ENCODE measurements around the gene CCNL2. TPM values are rescaled to one million over a fixed set of nuclear protein-coding genes. Genes with fewer than 3 reads are reported as not detected.

Gene CCNL2
- total RNA-seq, 1 experiment from 2014 or later: 206 TPM

DNA sequence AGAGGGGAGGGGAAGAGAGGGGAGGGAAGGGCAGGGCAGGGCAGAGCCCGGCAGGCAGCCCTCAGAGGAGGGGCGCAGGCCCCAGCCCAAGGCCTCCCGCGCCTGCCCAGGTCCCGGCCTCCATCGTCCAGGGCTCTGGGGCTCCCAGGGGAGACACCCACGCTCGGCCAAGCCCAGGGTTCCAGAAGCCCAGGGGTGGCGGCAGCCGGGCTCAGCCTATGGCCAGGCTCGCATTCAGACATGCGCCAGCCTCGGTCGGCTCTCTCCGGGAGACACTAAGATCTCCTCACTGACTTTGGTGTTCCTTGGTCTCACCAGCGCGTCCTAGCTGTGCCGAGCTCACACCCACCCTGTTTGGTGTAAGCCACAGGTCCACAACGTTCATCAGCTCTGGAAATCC is 29.0 kb upstream of the CCNL2 start:
- Histone ChIP-seq H3K27ac (ENCODE audit: low read depth, low read length, poor library complexity, severe bottlenecking) (no peak overlapping the region), H3K27me3 (replicated peaks; ENCODE audit: insufficient read depth, low read depth, low read length, poor library complexity) (no peaks in the 10 kb centered on the region), H3K9me3 (ENCODE audit: low read depth, low read length, poor library complexity, severe bottlenecking) (no peaks in the 10 kb centered on the region), H3K4me3 (ENCODE audit: low read depth, low read length, poor library complexity, severe bottlenecking) (no peak overlapping the region), H3K36me3 (ENCODE audit: insufficient read depth, low read length, poor library complexity, severe bottlenecking) (no peaks in the 10 kb centered on the region), H3K4me1 (ENCODE audit: insufficient read depth, low read length, poor library complexity, severe bottlenecking) (no peaks in the 10 kb centered on the region)
- intact Hi-C loops (cut with micrococcal nuclease; ENCODE audit: unreplicated experiment): no loop called here
- no peak for DNase-seq (ENCODE audit: low spot score)
- POLR2A ChIA-PET (ENCODE audit: low non-redundant PET): interaction anchor here (0.6 kb wide), 1 partner anchor 481 kb away, joined by 5 read pairs; no protein-coding TSS in a partner anchor
- TF ChIP-seq CTCF (conservative IDR thresholded peaks at IDR 0.05; ENCODE audit: low read depth, low read length) (no peak), EZH2 (IDR thresholded peaks at IDR 0.05; ENCODE audit: borderline replicate concordance, low read depth, low read length, poor library complexity, severe bottlenecking) (no peak)
- CTCF ChIA-PET: no interaction called here
- BruUV-seq (replicated peaks): no TSS peak

DNA sequence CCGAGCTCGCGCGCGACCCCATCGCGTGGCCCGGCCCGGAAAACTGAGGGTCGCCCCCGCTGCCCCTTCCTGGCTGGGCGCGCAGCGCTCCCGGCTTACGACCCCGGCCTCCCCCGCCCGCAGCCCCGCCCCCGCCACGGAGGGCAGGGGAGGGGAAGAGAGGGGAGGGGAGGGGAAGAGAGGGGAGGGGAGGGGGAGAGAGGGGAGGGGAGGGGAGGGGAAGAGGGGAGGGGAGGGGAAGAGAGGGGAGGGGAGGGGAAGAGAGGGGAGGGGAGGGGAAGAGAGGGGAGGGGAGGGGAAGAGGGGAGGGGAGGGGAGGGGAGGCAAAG is 28.6 kb upstream of the CCNL2 start:
- CTCF ChIA-PET: no interaction called here
- no TSS peak for BruUV-seq (replicated peaks)
- Histone ChIP-seq H3K4me3 (ENCODE audit: low read depth, low read length, poor library complexity, severe bottlenecking) (peak overlapping the region; percentile 50), H3K4me1 (ENCODE audit: insufficient read depth, low read length, poor library complexity, severe bottlenecking) (no peaks in the 10 kb centered on the region), H3K36me3 (ENCODE audit: insufficient read depth, low read length, poor library complexity, severe bottlenecking) (no peaks in the 10 kb centered on the region), H3K27me3 (replicated peaks; ENCODE audit: insufficient read depth, low read depth, low read length, poor library complexity) (no peaks in the 10 kb centered on the region), H3K9me3 (ENCODE audit: low read depth, low read length, poor library complexity, severe bottlenecking) (no peaks in the 10 kb centered on the region), H3K27ac (ENCODE audit: low read depth, low read length, poor library complexity, severe bottlenecking) (no peak overlapping the region)
- no peak for DNase-seq (ENCODE audit: low spot score)
- TF ChIP-seq EZH2 (IDR thresholded peaks at IDR 0.05; ENCODE audit: borderline replicate concordance, low read depth, low read length, poor library complexity, severe bottlenecking) (no peak), CTCF (conservative IDR thresholded peaks at IDR 0.05; ENCODE audit: low read depth, low read length) (no peak)
- POLR2A ChIA-PET (ENCODE audit: low non-redundant PET): interaction anchor here (0.6 kb wide), 1 partner anchor 481 kb away, joined by 5 read pairs; no protein-coding TSS in a partner anchor
- intact Hi-C loops (cut with micrococcal nuclease; ENCODE audit: unreplicated experiment): no loop called here

DNA sequence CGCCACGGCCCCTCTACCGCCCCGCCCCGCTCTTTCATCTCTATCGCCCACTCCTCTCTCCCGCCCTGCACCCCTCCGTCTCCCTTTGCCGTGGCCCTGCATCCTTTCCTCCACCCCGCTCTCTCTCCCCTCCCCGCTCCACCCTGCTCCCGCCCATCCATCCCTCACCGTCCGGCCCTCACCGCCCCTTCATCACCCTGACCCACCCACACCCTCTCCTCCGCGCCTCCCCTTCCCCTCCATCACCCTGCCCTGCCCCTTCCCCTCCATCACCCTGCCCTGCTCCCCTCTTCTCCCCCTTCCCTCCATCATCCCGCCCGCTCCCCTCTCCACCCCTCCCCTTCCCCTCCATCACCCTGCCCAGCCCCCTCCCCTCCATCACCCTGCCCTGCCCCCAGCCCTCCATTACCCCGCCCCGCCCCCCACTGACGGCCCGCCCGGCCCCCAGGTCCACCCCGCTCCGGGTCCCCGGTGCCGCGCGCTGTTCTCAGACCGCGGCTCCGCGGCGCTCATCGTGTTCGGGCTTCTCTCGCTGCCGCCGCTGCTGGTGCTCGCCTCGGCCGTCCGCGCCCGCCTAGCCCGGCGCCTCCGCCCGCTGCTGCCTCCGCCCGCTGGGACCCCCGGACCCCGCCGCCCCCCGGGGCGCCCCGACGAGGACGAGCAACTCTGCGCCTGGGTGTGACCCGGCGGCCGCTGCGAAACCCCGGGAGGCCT is 28.1 kb upstream of the CCNL2 start:
- no peaks in the 10 kb centered on the region for H3K36me3 ChIP-seq (ENCODE audit: insufficient read depth, low read length, poor library complexity, severe bottlenecking)
- no peaks in the 10 kb centered on the region for H3K9me3 ChIP-seq (ENCODE audit: low read depth, low read length, poor library complexity, severe bottlenecking)
- no peak overlapping the region for H3K27ac ChIP-seq (ENCODE audit: low read depth, low read length, poor library complexity, severe bottlenecking)
- TF ChIP-seq CTCF (conservative IDR thresholded peaks at IDR 0.05; ENCODE audit: low read depth, low read length) (no peak), EZH2 (IDR thresholded peaks at IDR 0.05; ENCODE audit: borderline replicate concordance, low read depth, low read length, poor library complexity, severe bottlenecking) (no peak)
- BruUV-seq (replicated peaks): no TSS peak
- intact Hi-C loops (cut with micrococcal nuclease; ENCODE audit: unreplicated experiment): no loop called here
- DNase-seq (ENCODE audit: low spot score): no peak
- CTCF ChIA-PET: no interaction called here
- POLR2A ChIA-PET (ENCODE audit: low non-redundant PET): no interaction called here
- H3K27me3 ChIP-seq (replicated peaks; ENCODE audit: insufficient read depth, low read depth, low read length, poor library complexity): no peaks in the 10 kb centered on the region
- H3K4me1 ChIP-seq (ENCODE audit: insufficient read depth, low read length, poor library complexity, severe bottlenecking): no peaks in the 10 kb centered on the region
- peak overlapping the region; percentile 50 for H3K4me3 ChIP-seq (ENCODE audit: low read depth, low read length, poor library complexity, severe bottlenecking)
